WTC11 (cell line): ENCODE data around the gene MAX.

Experiments used
- CBFB ChIP-seq: sonication (generic); formaldehyde crosslinking; IDR thresholded peaks from 2 replicates; pipeline ENCODE4 v1.8.1; 2022; ENCODE audit warnings: mild to moderate bottlenecking, low read depth, missing genetic modification reagents
- CTCF ChIP-seq: fragments of 200-600 bp; IDR thresholded peaks from 2 replicates; pipeline ENCODE4 v1.8.0; 2022; ENCODE audit warnings: antibody characterized with exemption
- ESRRA ChIP-seq: sonication (generic); formaldehyde crosslinking; IDR thresholded peaks from 2 replicates; pipeline ENCODE4 v1.8.1; 2022; ENCODE audit warnings: mild to moderate bottlenecking, missing genetic modification reagents, borderline replicate concordance
- FOXK1 ChIP-seq: sonication (generic); formaldehyde crosslinking; IDR thresholded peaks from 2 replicates; pipeline ENCODE4 v1.8.0; 2022; ENCODE audit warnings: mild to moderate bottlenecking, moderate library complexity, missing genetic modification reagents
- JUN ChIP-seq: sonication (generic); formaldehyde crosslinking; IDR thresholded peaks from 2 replicates; pipeline ENCODE4 v1.8.0; 2023; ENCODE audit warnings: mild to moderate bottlenecking, missing genetic modification reagents
- MAX ChIP-seq: sonication (generic); formaldehyde crosslinking; IDR thresholded peaks from 2 replicates; pipeline ENCODE4 v1.8.0; 2022; ENCODE audit warnings: mild to moderate bottlenecking, missing genetic modification reagents
- NFATC4 ChIP-seq: fragments of 250-450 bp; sonication (Bioruptor Pico); IDR thresholded peaks from 2 replicates; pipeline ENCODE4 v1.9.0; 2021; ENCODE audit warnings: mild to moderate bottlenecking
- NR2C2 ChIP-seq: sonication (generic); formaldehyde crosslinking; IDR thresholded peaks from 2 replicates; pipeline ENCODE4 v1.8.0; 2022; ENCODE audit warnings: mild to moderate bottlenecking, missing genetic modification reagents
- SP1 ChIP-seq: sonication (generic); formaldehyde crosslinking; conservative IDR thresholded peaks from 2 replicates; pipeline ENCODE4 v1.8.1; 2022; ENCODE audit warnings: missing genetic modification reagents
- TP53 ChIP-seq: sonication (generic); formaldehyde crosslinking; IDR thresholded peaks from 2 replicates; pipeline ENCODE4 v1.8.1; 2023; ENCODE audit warnings: mild to moderate bottlenecking, missing genetic modification reagents
- ZNF121 ChIP-seq: sonication (generic); formaldehyde crosslinking; IDR thresholded peaks from 2 replicates; pipeline ENCODE4 v1.8.0; 2023; ENCODE audit warnings: missing genetic modification reagents

DNA sequence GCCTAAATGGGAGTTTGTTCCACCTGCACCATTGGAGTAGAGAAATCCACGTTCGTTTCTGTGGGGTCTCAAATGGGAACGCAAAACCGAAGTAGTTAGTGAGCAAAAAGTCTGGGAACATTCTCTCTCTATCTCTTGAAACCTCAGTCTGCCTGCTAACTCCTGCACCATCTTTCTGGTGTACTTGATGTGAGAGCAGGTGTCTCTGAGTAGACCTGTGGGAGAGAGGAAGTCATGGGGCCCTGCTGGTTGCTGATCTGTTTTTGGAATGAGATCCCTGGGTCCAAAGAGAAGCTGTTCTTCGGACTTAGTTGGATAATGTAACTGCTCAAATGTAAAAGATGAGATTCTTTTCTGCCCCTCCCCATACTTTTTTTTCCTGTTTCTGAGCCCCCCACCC lies 57.3 kb downstream of the MAX start:
- TF ChIP-seq CTCF (no peak), ESRRA (CRISPR knock-in tag) (no peak), ZNF121 (CRISPR knock-in tag) (no peak), NFATC4 (CRISPR knock-in tag) (no peak), MAX (CRISPR knock-in tag) (no peak), NR2C2 (CRISPR knock-in tag) (no peak), SP1 (CRISPR knock-in tag) (no peak), JUN (CRISPR knock-in tag) (no peak), FOXK1 (CRISPR knock-in tag) (no peak), TP53 (CRISPR knock-in tag) (no peak), CBFB (CRISPR knock-in tag) (no peak)
